ENCODE data around the gene COBL.
"Not testable (repeated sequence)": the region's sequence is repeated elsewhere in the genome, so short reads cannot be mapped to it uniquely, and the experiment has no call there.

COBL gene

GRCh38 chr7:51229620-51230323 lies 86.8 kb downstream of the COBL start:
- no peak for DNase-seq

GRCh38 chr7:51229106-51229537 lies 87.5 kb downstream of the COBL start:
- DNase-seq = no peak

- no peak for DNase-seq
These were observed 88.1 kb downstream of the COBL start for GRCh38 chr7:51228386-51228958.

- no peak for DNase-seq
These were observed 88.7 kb downstream of the COBL start for GRCh38 chr7:51227861-51228260.

GRCh38 chr7:51226916-51227535 lies 89.6 kb downstream of the COBL start:
- DNase-seq = no peak

GRCh38 chr7:51226063-51226755 lies 90.4 kb downstream of the COBL start:
- DNase-seq = no peak

- DNase-seq = no peak
These were observed 91.6 kb downstream of the COBL start for GRCh38 chr7:51224811-51225595.

GRCh38 chr7:51223505-51223904 lies 93.1 kb downstream of the COBL start:
- DNase-seq = no peak

- DNase-seq = no peak
These were observed 93.7 kb downstream of the COBL start for GRCh38 chr7:51222916-51223315.

- DNase-seq = no peak
These were observed 96.4 kb downstream of the COBL start for GRCh38 chr7:51220226-51220625.

- no peak for DNase-seq
These were observed 97.2 kb downstream of the COBL start for GRCh38 chr7:51219261-51219988.

- DNase-seq = no peak
These were observed 98.8 kb downstream of the COBL start for GRCh38 chr7:51217804-51218203.

- no peak for DNase-seq
These were observed 102.5 kb downstream of the COBL start for GRCh38 chr7:51214098-51214497.

GRCh38 chr7:51213618-51214017 lies 103.0 kb downstream of the COBL start:
- no peak for DNase-seq

GRCh38 chr7:51210766-51211165 lies 105.8 kb downstream of the COBL start:
- DNase-seq = no peak

- DNase-seq = no peak
These were observed 107.2 kb downstream of the COBL start for GRCh38 chr7:51209426-51209825.

GRCh38 chr7:51208125-51208524 lies 108.5 kb downstream of the COBL start:
- not testable (repeated sequence) for DNase-seq

- no peak for DNase-seq
These were observed 118.0 kb downstream of the COBL start for GRCh38 chr7:51198654-51199053.

GRCh38 chr7:51190969-51191368 lies 125.6 kb downstream of the COBL start:
- no peak for DNase-seq

GRCh38 chr7:51189777-51190176 lies 126.8 kb downstream of the COBL start:
- no peak for DNase-seq

- DNase-seq = no peak
These were observed 127.6 kb downstream of the COBL start for GRCh38 chr7:51188987-51189386.

GRCh38 chr7:51187941-51188340 lies 128.7 kb downstream of the COBL start:
- DNase-seq = no peak
